SIG-M5 treated with dmso at 0.1 percent for 504 hours (cell line): Measurements from ENCODE around the gene CTTNBP2NL.

ENCODE experiments used
- DNase-seq: peaks from one replicate; lab custom pipeline; 2025; ENCODE audit not compliant: unreplicated experiment; lab: John Stamatoyannopoulos, UW

Gene CTTNBP2NL, protein sequence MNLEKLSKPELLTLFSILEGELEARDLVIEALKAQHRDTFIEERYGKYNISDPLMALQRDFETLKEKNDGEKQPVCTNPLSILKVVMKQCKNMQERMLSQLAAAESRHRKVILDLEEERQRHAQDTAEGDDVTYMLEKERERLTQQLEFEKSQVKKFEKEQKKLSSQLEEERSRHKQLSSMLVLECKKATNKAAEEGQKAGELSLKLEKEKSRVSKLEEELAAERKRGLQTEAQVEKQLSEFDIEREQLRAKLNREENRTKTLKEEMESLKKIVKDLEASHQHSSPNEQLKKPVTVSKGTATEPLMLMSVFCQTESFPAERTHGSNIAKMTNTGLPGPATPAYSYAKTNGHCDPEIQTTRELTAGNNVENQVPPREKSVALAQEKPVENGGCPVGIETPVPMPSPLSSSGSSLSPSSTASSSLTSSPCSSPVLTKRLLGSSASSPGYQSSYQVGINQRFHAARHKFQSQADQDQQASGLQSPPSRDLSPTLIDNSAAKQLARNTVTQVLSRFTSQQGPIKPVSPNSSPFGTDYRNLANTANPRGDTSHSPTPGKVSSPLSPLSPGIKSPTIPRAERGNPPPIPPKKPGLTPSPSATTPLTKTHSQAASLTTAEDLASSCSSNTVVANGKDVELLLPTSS

GRCh38 chr1:112395821-112396652, at the start of gene CTTNBP2NL:
Gene CTTNBP2NL (plus strand): TSS chr1:112396214. CDS start chr1:112416166, 19,952 bp downstream.
- DNase-seq: peak; percentile 74

DNA sequence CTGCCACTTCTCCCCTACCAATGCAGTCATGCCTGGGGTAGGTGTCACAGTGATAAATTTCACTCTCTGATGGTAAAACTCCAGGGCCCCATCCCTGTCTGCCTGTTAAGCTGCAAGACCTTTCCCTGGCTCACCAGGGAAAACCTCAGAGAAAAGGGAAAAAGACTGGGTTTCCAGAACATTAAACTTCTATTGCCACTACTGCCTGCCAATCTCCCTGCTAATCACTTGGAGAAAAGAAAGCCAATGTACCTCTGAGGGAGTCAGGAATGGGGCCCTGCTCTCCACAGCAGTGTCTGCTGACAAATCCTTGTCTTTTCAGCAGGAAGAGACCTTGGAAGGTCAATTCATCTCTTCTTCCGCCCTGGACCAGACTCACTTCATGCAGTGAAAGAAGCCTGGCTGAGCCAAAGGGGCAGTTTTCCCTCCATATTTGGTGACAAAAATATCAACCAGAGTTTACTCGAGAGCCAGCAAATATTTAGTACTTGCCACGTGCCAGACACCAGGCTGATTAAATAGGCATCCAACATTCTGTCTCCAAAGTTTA, 49.1 kb upstream of the CTTNBP2NL start:
- DNase-seq: no peak

DNA sequence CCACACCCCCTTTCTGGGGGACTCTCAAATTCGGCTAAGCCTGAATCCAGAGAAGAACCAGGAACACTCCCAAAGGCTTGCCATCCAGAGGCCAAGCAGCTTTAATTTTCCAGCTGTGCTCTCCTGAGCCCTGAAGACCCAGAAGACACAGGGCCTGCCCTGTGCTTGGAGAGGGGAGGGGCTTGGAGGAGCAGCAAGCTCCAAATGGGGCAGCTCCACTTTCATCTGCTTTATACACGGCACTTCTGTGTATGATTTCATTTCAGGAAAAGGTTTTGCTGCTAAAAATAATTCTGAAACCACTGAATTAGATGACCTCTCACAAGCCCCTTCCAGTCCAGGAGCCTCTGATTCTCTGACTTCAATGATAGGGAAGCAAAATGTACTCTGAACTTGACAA, 39.2 kb upstream of the CTTNBP2NL start:
- DNase-seq: no peak

DNA sequence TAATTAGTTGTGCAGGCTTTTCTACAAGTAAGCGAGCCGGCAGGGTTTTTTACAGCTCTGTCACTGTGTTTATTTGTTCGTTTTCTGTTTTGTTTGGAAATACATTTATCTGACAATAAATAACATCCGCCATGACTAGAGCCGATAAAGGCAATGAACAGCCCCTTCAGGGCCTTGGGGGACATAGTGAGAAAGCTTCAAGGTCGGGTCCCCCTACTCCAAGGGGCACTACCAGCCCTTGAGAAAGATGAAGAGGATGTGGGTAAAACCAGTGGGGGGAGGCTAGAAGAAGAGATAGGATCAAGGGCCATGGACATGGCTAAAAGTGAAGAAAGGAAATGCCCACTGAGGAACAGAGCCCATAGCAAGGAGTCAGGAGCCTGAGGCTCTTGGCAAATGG, 38.5 kb upstream of the CTTNBP2NL start:
- DNase-seq: no peak

GRCh38 chr1:112358061-112358770, 37.8 kb upstream of the CTTNBP2NL start:
- no peak for DNase-seq

DNA sequence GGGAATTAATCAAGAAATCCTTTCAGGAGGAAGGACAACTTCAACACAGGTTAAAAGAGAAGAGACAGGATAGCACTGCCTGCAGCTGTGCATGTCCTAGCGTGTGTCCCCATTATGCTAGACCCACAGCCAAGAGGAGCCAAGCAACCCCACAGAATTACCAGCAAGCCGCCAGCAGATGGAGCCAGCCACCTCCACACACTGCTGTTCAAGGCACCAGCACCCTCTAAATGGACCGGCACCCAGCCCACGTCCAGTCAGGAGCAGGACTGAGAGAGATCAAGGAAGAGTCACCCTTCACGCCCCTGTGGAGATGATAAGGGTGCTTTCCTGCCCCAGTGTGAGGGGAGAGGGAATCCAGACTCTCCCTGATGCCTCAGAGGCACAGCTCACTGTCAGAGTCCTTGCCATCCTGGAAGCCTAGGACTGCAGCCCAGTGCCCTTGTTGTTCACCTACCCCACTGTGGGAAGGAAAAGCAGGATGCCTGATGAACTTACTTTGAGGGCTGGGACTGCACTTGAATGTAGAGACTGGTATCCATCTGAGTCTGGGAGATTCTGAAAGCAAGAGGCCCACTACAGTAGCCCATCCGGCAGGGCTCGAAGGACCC, 37.1 kb upstream of the CTTNBP2NL start:
- DNase-seq: peak; percentile 9

GRCh38 chr1:112359961-112360767, 35.9 kb upstream of the CTTNBP2NL start:
- no peak for DNase-seq

GRCh38 chr1:112363636-112364035, 32.4 kb upstream of the CTTNBP2NL start:
- no peak for DNase-seq

- no peak for DNase-seq
Measured at GRCh38 chr1:112368198-112368597, 27.8 kb upstream of the CTTNBP2NL start.

- DNase-seq: peak; percentile 79
Measured at GRCh38 chr1:112369392-112370285, 26.4 kb upstream of the CTTNBP2NL start.

- no peak for DNase-seq
Measured at GRCh38 chr1:112370996-112371395, 25.0 kb upstream of the CTTNBP2NL start.

- no peak for DNase-seq
Measured at GRCh38 chr1:112371775-112372174, 24.2 kb upstream of the CTTNBP2NL start.

GRCh38 chr1:112373806-112374205, 22.2 kb upstream of the CTTNBP2NL start:
- DNase-seq: no peak

DNA sequence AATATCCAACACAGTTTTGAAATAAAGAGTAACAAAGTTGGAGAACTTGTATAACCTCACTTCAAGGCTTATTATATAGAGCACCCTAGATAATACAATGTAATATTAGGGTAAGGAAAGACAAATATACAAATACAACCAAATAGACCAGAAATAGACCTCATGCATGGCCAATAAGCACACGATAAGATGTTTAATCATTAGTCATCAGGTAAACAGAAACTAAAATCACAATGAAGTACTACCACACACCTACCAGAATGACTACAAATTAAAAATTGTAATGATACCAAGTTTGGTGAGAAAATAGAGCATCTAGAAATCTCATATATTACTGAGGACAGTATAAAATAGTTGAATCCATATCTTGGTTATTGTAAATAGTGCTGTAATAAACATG, 20.3 kb upstream of the CTTNBP2NL start:
- no peak for DNase-seq

DNA sequence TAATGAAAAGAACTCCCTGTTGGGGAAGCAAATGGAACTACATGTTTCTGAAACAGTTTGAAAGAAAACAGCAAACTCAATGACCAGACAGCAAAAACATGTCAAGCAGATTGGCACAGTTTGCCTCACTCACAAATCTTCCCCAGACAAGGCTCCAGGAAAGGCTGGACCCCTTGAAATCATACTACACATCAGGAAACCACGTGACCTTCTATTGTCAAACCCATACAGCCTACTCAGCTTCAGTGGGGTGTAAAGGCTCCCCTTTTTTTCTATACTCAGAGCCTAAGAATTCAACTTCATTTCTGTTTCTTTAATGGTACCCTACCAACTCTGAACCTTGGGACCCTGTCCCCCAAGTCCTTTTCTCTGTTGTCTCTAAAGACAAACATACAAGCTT, 15.7 kb upstream of the CTTNBP2NL start:
- no peak for DNase-seq

DNA sequence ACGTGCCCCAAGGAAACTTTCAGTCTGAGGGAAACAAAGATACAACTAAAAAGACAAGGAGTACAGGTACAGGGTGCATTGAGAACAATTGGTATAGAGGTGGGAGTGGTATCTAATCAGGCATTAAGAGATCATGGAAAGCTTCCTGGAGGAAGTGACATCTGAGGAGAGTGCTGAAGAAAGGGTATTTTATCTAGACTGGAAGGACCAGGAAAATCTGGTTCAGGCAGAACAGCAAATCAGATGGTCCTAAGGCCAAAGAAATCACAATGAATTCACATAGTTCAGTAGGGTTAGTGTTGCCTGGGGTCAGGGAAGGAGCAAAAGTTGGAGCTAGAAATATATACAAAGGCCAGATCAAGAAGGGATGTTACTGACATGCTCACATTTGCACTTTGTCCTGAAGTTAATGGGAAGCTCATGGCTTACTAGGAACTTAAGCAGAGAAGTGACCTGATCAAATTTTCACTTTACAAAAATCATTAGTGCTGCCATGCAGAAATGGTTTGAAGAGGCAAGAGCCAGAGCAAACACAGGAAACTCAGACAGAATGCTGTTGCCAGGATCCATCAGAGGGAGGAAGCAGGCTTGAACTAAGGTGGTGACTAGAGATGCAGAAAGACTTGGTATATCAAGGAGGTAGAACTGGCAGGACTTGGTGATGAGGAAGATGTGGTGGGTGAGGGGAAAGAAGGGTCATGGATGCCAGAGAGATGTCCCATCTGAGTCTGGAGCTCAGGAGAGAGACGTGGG, 14.5 kb upstream of the CTTNBP2NL start:
- DNase-seq: no peak

GRCh38 chr1:112383759-112384370, 12.1 kb upstream of the CTTNBP2NL start:
- no peak for DNase-seq
